IMR-90 (cell line): ENCODE measurements around the gene RPS19BP1. TPM values are rescaled to one million over a fixed set of nuclear protein-coding genes. Genes with fewer than 3 reads are reported as not detected.

Experiments
- ATAC-seq: fragments of 200-7000 bp; cut with Tn5 transposase; 2 replicates; pipeline ENCODE4 v1.9.1; 2020; ENCODE audit warnings: low read depth, mild to moderate bottlenecking, moderate library complexity
- BruUV-seq: library from RNA; stranded (reverse); fragments of 400-500 nt; replicated peaks from 2 replicates; lab custom pipeline; 2021; lab: Mats Ljungman, UMichigan
- CTCF ChIA-PET: fragments of 300-600 bp; formaldehyde crosslinking; extraction: SDS; loops from one replicate; lab custom pipeline; 2021; ENCODE audit warnings: antibody characterized with exemption; lab: Yijun Ruan, JAX
- POLR2A ChIA-PET: fragments of 300-600 bp; sonication (Branson Sonifier 250); formaldehyde crosslinking; loops from one replicate; lab custom pipeline; 2022; ENCODE audit warnings: antibody characterized with exemption; ENCODE audit not compliant: unreplicated experiment; lab: Charles Lee
- DNase-seq: peaks from one replicate; pipeline ENCODE4 v3.0.0; 2013
- H2AFZ ChIP-seq: replicated peaks from 2 replicates; pipeline ENCODE3; 2013; ENCODE audit warnings: low read length, mild to moderate bottlenecking; ENCODE audit not compliant: poor library complexity
- H2AK5ac ChIP-seq: 2 replicates; pipeline ENCODE4 v1.6.1; 2013; ENCODE audit warnings: low read depth, low read length, inconsistent platforms
- H2AK9ac ChIP-seq: replicated peaks from 2 replicates; pipeline ENCODE3; 2013; ENCODE audit warnings: mild to moderate bottlenecking, low read depth, low read length, moderate library complexity; ENCODE audit not compliant: poor library complexity
- H2BK120ac ChIP-seq: 2 replicates; pipeline ENCODE4 v1.6.1; 2013; ENCODE audit warnings: low read depth, low read length, inconsistent platforms
- H2BK15ac ChIP-seq: 3 replicates; pipeline ENCODE4 v1.6.1; 2013; ENCODE audit warnings: low read depth, low read length, inconsistent platforms
- H2BK20ac ChIP-seq: 2 replicates; pipeline ENCODE4 v1.6.1; 2013; ENCODE audit warnings: low read depth, mild to moderate bottlenecking, inconsistent platforms, low read length, moderate library complexity
- H2BK5ac ChIP-seq: 2 replicates; pipeline ENCODE4 v1.6.1; 2013; ENCODE audit warnings: mild to moderate bottlenecking, low read depth, low read length, inconsistent platforms; ENCODE audit not compliant: poor library complexity, severe bottlenecking
- H3K14ac ChIP-seq: replicated peaks from 2 replicates; pipeline ENCODE4 v1.6.1; 2013; ENCODE audit warnings: low read depth, low read length, inconsistent platforms
- H3K18ac ChIP-seq: 2 replicates; pipeline ENCODE4 v1.6.1; 2013; ENCODE audit warnings: low read depth, low read length, control low read depth
- H3K23ac ChIP-seq: 2 replicates; pipeline ENCODE4 v1.6.1; 2013; ENCODE audit warnings: low read depth, low read length, inconsistent platforms
- H3K27ac ChIP-seq: 2 replicates; pipeline ENCODE4 v1.5.1; 2013; ENCODE audit warnings: mild to moderate bottlenecking, control low read depth, low read length; ENCODE audit not compliant: insufficient read depth
- H3K27me3 ChIP-seq: 2 replicates; pipeline ENCODE4 v1.6.1; 2013; ENCODE audit warnings: low read length; ENCODE audit not compliant: control insufficient read depth, insufficient read depth
- H3K36me3 ChIP-seq: 2 replicates; pipeline ENCODE4 v1.6.1; 2013; ENCODE audit warnings: low read length, mixed read lengths; ENCODE audit not compliant: control insufficient read depth, insufficient read depth
- H3K4ac ChIP-seq: 2 replicates; pipeline ENCODE4 v1.6.1; 2013; ENCODE audit warnings: low read depth, low read length, inconsistent platforms
- H3K4me1 ChIP-seq: 2 replicates; pipeline ENCODE4 v1.6.1; 2013; ENCODE audit warnings: low read length, mixed read lengths; ENCODE audit not compliant: control insufficient read depth, insufficient read depth
- H3K4me2 ChIP-seq: 2 replicates; pipeline ENCODE4 v1.6.1; 2013; ENCODE audit warnings: low read depth, mild to moderate bottlenecking, control low read depth, low read length, moderate library complexity
- H3K4me3 ChIP-seq: 2 replicates; pipeline ENCODE4 v1.5.1; 2013; ENCODE audit warnings: low read depth, mild to moderate bottlenecking, control low read depth, low read length, moderate library complexity; ENCODE audit not compliant: insufficient read depth
- H3K56ac ChIP-seq: 2 replicates; pipeline ENCODE4 v1.6.1; 2013; ENCODE audit warnings: low read length, inconsistent platforms; ENCODE audit not compliant: insufficient read depth; ENCODE audit errors: extremely low read depth
- H3K79me1 ChIP-seq, 2 experiments: 2 replicates each; pipeline ENCODE4 v1.6.1; 2013; ENCODE audit warnings: low read length in 2 of 2, inconsistent platforms in 1 of 2, low read depth in 1 of 2
- H3K9ac ChIP-seq: 2 replicates; pipeline ENCODE4 v1.6.1; 2013; ENCODE audit warnings: low read depth, low read length, control low read depth
- H3K9me1 ChIP-seq: 2 replicates; pipeline ENCODE4 v1.6.1; 2013; ENCODE audit warnings: low read length, inconsistent platforms; ENCODE audit not compliant: insufficient read depth
- H3K9me3 ChIP-seq: 2 replicates; pipeline ENCODE4 v1.6.1; 2013; ENCODE audit warnings: low read length; ENCODE audit not compliant: control insufficient read depth, insufficient read depth
- H4K20me1 ChIP-seq: 2 replicates; pipeline ENCODE4 v1.6.1; 2013; ENCODE audit warnings: low read length, inconsistent platforms; ENCODE audit not compliant: insufficient read depth
- H4K5ac ChIP-seq: 2 replicates; pipeline ENCODE4 v1.6.1; 2013; ENCODE audit warnings: mild to moderate bottlenecking, low read depth, low read length, control low read depth
- H4K8ac ChIP-seq, 2 experiments: 2 replicates each; pipeline ENCODE4 v1.6.1; 2013; ENCODE audit warnings: low read depth in 2 of 2, low read length in 2 of 2, control low read depth in 1 of 2, inconsistent platforms in 1 of 2
- H4K91ac ChIP-seq: 2 replicates; pipeline ENCODE4 v1.6.1; 2013; ENCODE audit warnings: low read depth, low read length, inconsistent platforms; ENCODE audit not compliant: insufficient read depth
- BHLHE40 ChIP-seq: fragments of 150-350 bp; IDR thresholded peaks from 2 replicates; pipeline ENCODE4 v1.6.1; 2016; ENCODE audit warnings: mild to moderate bottlenecking, low read depth, low read length
- CTCF ChIP-seq: conservative IDR thresholded peaks from 2 replicates; pipeline ENCODE4 v1.5.1; 2012; ENCODE audit warnings: mild to moderate bottlenecking, low read depth, low read length, improper control_type of control experiment
- MAFK ChIP-seq: IDR thresholded peaks from 2 replicates; pipeline ENCODE4 v1.6.1; 2012; ENCODE audit warnings: low read depth, low read length, improper control_type of control experiment
- RAD21 ChIP-seq: IDR thresholded peaks from 2 replicates; pipeline ENCODE4 v1.6.1; 2012; ENCODE audit warnings: low read length, improper control_type of control experiment
- WGBS, 2 experiments: methylation state at CpG; one replicate each; pipeline versions ENCODE4 v1.1.5 to v1.1.7; 2013; ENCODE audit warnings: missing lambda C conversion rate in 2 of 2; ENCODE audit not compliant: insufficient read length in 1 of 2; ENCODE audit errors: extremely low coverage in 2 of 2; 5-methylcytosine and 5-hydroxymethylcytosine counted together
- dilution Hi-C: fragments of 300-500 bp; cut with HindIII; formaldehyde crosslinking; loops from one replicate; pipeline ENCODE4 v1.14.3; 2018; ENCODE audit warnings: low sequenced_read_pairs; ENCODE audit not compliant: unreplicated experiment
- in situ Hi-C: fragments of 300-500 bp; cut with MboI; formaldehyde crosslinking; loops from 3 replicates; pipeline ENCODE4 v1.14.3; 2019; ENCODE audit warnings: low sequenced_read_pairs, inconsistent platforms, mixed read lengths
- intact Hi-C: fragments of 100-400 bp; cut with micrococcal nuclease; formaldehyde crosslinking; loops from 2 replicates; pipeline ENCODE4 v1.10.0; 2022
- polyA plus RNA-seq, 3 experiments: library from polyadenylated mRNA; depleted of rRNA; stranded (reverse); fragments of >200 nt; gene quantifications; 2 replicates each; pipeline ENCODE4 v1.2.3, GENCODE V29; 2012; ENCODE audit warnings: low replicate concordance in 1 of 3
- total RNA-seq: library from RNA; depleted of rRNA; stranded (reverse); fragments of >200 nt; gene quantifications from 2 replicates; pipeline ENCODE4 v1.2.3, GENCODE V29; 2012

Gene RPS19BP1
- total and polyA plus RNA-seq, 2 of the 4 experiments (the other 2 are of a cell fraction): 33.0 to 95.4 TPM

GRCh38 chr22:39496131-39496838 is 36.3 kb downstream of the RPS19BP1 start:
- H2AK5ac ChIP-seq: no peak overlapping the region
- dilution Hi-C loops (no loop called here), intact Hi-C loops (loop anchor here (10.0 kb wide), 2 partner anchors 61 to 321 kb away; no protein-coding TSS in a partner anchor), in situ Hi-C loops (no loop called here)
- H2AFZ ChIP-seq: peak overlapping the region; percentile 85
- peak; percentile 57 for DNase-seq
- TF ChIP-seq CTCF (peak; percentile 70), RAD21 (peak; percentile 50), BHLHE40 (no peak), MAFK (0 out of 2 replicates have a peak, but pooled peaks have one; percentile 10)
- peak; percentile 64 for ATAC-seq
- BruUV-seq: no TSS peak
- H3K23ac ChIP-seq: no peak overlapping the region
- H3K27me3 ChIP-seq: no peaks in the 10 kb centered on the region
- no peak overlapping the region for H2BK5ac ChIP-seq
- no peak overlapping the region for H3K14ac ChIP-seq
- H3K9me1 ChIP-seq: peaks cover 22% of the 10 kb centered on the region
- no peak overlapping the region for H3K18ac ChIP-seq
- H4K20me1 ChIP-seq: peaks cover 12% of the 10 kb centered on the region; the same call in 1 of the 2 replicates
- 36% methylated on average over 3 of the region's 13 CpGs; no CpG with 5 or more reads in 1 of the 2 experiments for WGBS, 2 experiments
- H2BK120ac ChIP-seq: no peak overlapping the region
- no peak overlapping the region; a peak in 1 of 4 replicates for H4K8ac ChIP-seq
- no peaks in the 10 kb centered on the region for H3K36me3 ChIP-seq
- H3K4me2 ChIP-seq: no peak overlapping the region
- CTCF ChIA-PET: interaction anchor here (0.6 to 1.1 kb wide), 3 partner anchors 20 to 381 kb away, joined by 3 to 4 read pairs (median 4); no protein-coding TSS in a partner anchor
- H3K9ac ChIP-seq: no peak overlapping the region
- H3K4ac ChIP-seq: peak overlapping the region; percentile 10; the same call in 1 of the 2 replicates
- no peak overlapping the region for H4K5ac ChIP-seq
- H4K91ac ChIP-seq: no peak overlapping the region; the same call in 1 of the 2 replicates
- no peak overlapping the region for H3K27ac ChIP-seq
- H3K9me3 ChIP-seq: no peaks in the 10 kb centered on the region
- no peak overlapping the region for H3K56ac ChIP-seq
- peaks cover 13% of the 10 kb centered on the region for H3K4me1 ChIP-seq
- POLR2A ChIA-PET: no interaction called here
- H2BK20ac ChIP-seq: no peak overlapping the region
- H2AK9ac ChIP-seq: peak overlapping the region; percentile 62
- H2BK15ac ChIP-seq: no peak overlapping the region
- H3K4me3 ChIP-seq: no peak overlapping the region
- H3K79me1 ChIP-seq: peaks cover 0 to 8% of the 10 kb centered on the region in 2 experiments; a peak in 1 of 4 replicates
